Transverse colon (tissue), 4 donors: ENCODE data around the gene IP6K3. TPM values are rescaled to one million over a fixed set of nuclear protein-coding genes. Genes with fewer than 3 reads are reported as not detected.

ENCODE experiments used
- DNase-seq: peaks from one replicate; pipeline ENCODE4 v3.0.0-alpha.2; 2019
- H3K27ac ChIP-seq, 4 donors: fragments of 200-600 bp; sonication (generic); 2 replicates each; pipeline ENCODE4 v1.5.1; 2016 to 2018; ENCODE audit warnings: inconsistent platforms in 4 of 4
- H3K27me3 ChIP-seq: fragments of 200-600 bp; sonication (generic); 2 replicates; pipeline ENCODE4 v1.5.1; 2017; ENCODE audit warnings: inconsistent platforms
- H3K36me3 ChIP-seq, 4 donors: fragments of 200-600 bp; sonication (generic); 2 replicates each; pipeline ENCODE4 v1.5.1; 2017 to 2019; ENCODE audit warnings: inconsistent platforms in 4 of 4
- H3K4me1 ChIP-seq, 4 donors: fragments of 200-600 bp; sonication (generic); 2 replicates each; pipeline ENCODE4 v1.5.1; 2017 to 2020; ENCODE audit warnings: inconsistent platforms in 4 of 4
- H3K4me3 ChIP-seq, 4 donors: fragments of 200-600 bp; sonication (generic); 1 replicate in 1 of 4; 2 replicates in 3 of 4; pipeline versions ENCODE4 v1.5.1 to v1.6.1; 2017 to 2019; ENCODE audit warnings: inconsistent platforms in 4 of 4
- H3K9me3 ChIP-seq, 2 donors: fragments of 200-600 bp; sonication (generic); 2 replicates each; pipeline ENCODE4 v1.5.1; 2017 to 2019; ENCODE audit warnings: inconsistent platforms in 2 of 2
- EP300 ChIP-seq: sonication (generic); formaldehyde crosslinking; IDR thresholded peaks from one replicate; pipeline ENCODE4 v1.6.1; 2017; ENCODE audit warnings: antibody characterized with exemption, low read depth
- POLR2A ChIP-seq: fragments of 450-650 bp; IDR thresholded peaks from one replicate; pipeline ENCODE4 v1.6.1; 2016; ENCODE audit warnings: antibody characterized with exemption, mild to moderate bottlenecking, moderate library complexity
- POLR2AphosphoS5 ChIP-seq, 3 donors: sonication (generic); formaldehyde crosslinking; IDR thresholded peaks; one replicate each; pipeline ENCODE4 v1.6.1; 2016; ENCODE audit warnings: antibody characterized with exemption in 3 of 3
- WGBS, 2 donors: methylation state at CpG; one replicate each; pipeline ENCODE4 v1.1.5; 2018; ENCODE audit warnings: low coverage in 1 of 2; 5-methylcytosine and 5-hydroxymethylcytosine counted together
- in situ Hi-C, 4 donors: fragments of 200-750 bp; cut with MboI; loops; one replicate each; pipeline versions ENCODE4 v1.15.0 to v1.15.1; 2017; ENCODE audit warnings: low sequenced_read_pairs in 3 of 4, low pct_ligation_motif_present in 1 of 4, low pct_unique_long_range_greater_than_20kb in 1 of 4
- intact Hi-C: fragments of 100-400 bp; cut with DNase I; formaldehyde crosslinking; loops from one replicate; pipeline ENCODE4 v1.15.1; 2023; ENCODE audit warnings: low total_unique reads
- total RNA-seq, 4 donors: library from RNA; depleted of rRNA; stranded (reverse); fragments of >200 nt; gene quantifications; one replicate each; pipeline ENCODE4 v1.1.0, GENCODE V29; 2016
- TF ChIP-seq, protein P1 (sequence below), 5 experiments: fragments of 200-600 bp in 3 of 5; fragments of 450-650 bp in 2 of 5; sonication (generic) in 3 of 5; IDR thresholded peaks; 1 replicate in 2 of 5; 2 replicates in 3 of 5; pipeline ENCODE4 v1.5.1; 2016 to 2017; ENCODE audit warnings: antibody characterized with exemption in 5 of 5, inconsistent platforms in 3 of 5, mild to moderate bottlenecking in 2 of 5, moderate library complexity in 1 of 5

The IP6K3 gene
- total RNA-seq, 4 donors from 2014 or later = 1.00 to 2.9 (median 1.9) TPM; not detected in 1

DNA sequence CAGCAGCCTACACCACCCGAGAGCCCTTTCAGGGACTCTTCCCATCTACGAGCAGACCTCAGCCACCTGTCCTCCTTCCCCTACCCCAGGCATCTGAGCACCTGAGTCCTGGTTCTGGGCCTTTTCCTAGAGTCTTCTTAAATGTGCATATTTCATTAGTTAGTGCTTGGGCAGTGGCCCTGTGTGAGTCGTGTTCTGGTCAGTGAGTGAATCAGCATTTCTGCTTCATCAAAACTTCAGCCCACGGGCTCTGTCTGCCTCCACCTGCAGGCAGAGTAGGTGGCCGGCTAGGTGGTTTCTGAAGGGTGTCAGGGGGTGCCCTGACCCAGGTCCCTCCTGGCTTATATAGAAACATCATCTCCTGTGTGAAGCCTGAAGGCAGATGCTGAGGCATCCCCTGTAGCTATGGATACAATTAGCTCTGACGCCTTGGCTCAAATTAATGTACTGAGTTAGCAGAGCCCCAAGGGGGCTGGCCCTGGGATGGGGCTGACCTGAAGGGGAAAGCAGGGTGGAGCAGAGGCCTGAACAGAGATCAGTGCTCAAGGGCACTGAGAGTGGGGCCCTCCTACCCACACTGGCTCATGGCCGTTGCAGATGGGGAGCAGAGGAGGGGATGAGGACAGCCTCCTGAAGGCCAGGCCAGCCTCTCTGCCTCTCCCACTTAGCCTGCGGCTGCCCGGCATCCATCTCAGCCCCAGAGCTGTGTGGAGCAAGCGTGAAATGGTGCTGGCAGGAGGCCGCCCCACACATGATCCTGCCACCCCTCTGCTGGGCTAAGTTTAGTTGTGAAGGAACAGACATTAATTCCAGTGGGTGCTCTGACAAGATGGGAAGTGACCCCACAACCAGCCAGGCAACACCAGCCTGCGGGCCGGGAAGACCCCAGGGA lies 13.6 kb downstream of the IP6K3 start:
- Histone ChIP-seq H3K9me3 (no peaks in the 10 kb centered on the region), H3K36me3 (no peaks in the 10 kb centered on the region), H3K4me3 (no peak overlapping the region), H3K27me3 (no peaks in the 10 kb centered on the region), H3K4me1 (peaks cover 0 to 1% (median 0%) of the 10 kb centered on the region in 4 donors), H3K27ac (no peak overlapping the region)
- intact Hi-C loops (no loop called here), in situ Hi-C loops (no loop called here)
- WGBS, 2 donors = 60 to 82% methylated on average over 1 to 13 of the region's 13 CpGs
- TF ChIP-seq, protein P1, sequence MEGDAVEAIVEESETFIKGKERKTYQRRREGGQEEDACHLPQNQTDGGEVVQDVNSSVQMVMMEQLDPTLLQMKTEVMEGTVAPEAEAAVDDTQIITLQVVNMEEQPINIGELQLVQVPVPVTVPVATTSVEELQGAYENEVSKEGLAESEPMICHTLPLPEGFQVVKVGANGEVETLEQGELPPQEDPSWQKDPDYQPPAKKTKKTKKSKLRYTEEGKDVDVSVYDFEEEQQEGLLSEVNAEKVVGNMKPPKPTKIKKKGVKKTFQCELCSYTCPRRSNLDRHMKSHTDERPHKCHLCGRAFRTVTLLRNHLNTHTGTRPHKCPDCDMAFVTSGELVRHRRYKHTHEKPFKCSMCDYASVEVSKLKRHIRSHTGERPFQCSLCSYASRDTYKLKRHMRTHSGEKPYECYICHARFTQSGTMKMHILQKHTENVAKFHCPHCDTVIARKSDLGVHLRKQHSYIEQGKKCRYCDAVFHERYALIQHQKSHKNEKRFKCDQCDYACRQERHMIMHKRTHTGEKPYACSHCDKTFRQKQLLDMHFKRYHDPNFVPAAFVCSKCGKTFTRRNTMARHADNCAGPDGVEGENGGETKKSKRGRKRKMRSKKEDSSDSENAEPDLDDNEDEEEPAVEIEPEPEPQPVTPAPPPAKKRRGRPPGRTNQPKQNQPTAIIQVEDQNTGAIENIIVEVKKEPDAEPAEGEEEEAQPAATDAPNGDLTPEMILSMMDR (IDR thresholded peaks at IDR 0.05) = no peak
- TF ChIP-seq POLR2AphosphoS5 (IDR thresholded peaks at IDR 0.05) (no peak), POLR2A (no peak), EP300 (no peak)
- DNase-seq = no peak

DNA sequence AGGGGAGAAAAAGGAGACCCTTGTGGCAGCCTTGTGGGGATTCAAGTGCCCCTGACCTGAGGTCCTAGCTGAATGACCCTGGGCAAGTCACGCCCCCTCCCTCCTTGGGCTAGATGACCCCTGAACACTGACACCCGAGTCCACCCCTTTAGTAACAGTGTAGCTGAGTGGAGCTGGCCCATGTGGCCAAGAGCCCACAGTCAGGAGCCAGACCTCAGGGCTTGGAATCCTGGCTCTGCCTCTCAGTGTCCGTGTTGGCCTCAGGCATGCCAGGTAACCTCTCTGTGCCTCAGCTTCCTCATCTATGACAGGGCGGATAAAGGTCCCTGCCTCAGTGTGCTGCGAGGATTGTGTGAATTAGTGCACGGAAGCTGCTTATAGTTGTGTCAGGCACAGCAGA lies 14.3 kb downstream of the IP6K3 start:
- in situ Hi-C loops (no loop called here), intact Hi-C loops (no loop called here)
- no peaks in the 10 kb centered on the region for H3K27me3 ChIP-seq
- H3K36me3 ChIP-seq = no peaks in the 10 kb centered on the region
- no peaks in the 10 kb centered on the region for H3K4me1 ChIP-seq
- WGBS, 2 donors = 90% methylated on average over 5 of the region's 6 CpGs; no CpG with 5 or more reads in 1 of the 2 donors
- no peaks in the 10 kb centered on the region for H3K9me3 ChIP-seq
- TF ChIP-seq POLR2A = no peak
- TF ChIP-seq, protein P1 (IDR thresholded peaks at IDR 0.05) = no peak
- TF ChIP-seq EP300 = no peak
- TF ChIP-seq POLR2AphosphoS5 (IDR thresholded peaks at IDR 0.05) = no peak
- no peak for DNase-seq
- H3K4me3 ChIP-seq = no peak overlapping the region
- no peak overlapping the region for H3K27ac ChIP-seq

DNA sequence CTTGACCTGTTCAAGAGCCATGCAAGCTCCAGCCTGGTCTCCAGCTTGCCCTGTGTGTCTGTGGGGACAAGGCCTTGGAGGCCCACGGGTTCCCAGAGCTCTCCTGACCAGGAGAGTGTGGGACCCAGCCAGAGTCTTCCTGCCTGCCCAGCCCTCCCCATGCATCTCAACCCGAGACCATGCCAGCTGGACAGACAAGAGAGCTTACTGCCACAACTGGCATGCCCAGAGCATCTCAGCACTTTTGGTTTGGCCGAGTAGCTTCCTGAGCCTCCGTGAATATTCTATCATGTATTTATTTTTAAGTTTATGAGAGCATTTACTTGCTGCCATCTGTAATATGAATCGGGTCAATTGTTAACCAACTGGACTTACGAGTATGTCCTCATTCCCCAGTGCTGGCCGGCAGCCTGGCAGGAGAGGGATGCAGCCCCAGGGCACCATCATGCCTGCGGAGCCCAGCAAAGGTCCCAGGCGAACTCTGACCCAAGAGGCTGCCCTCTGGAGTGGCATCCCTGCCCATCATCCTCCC lies 14.9 kb downstream of the IP6K3 start:
- WGBS, 2 donors = 60 to 88% methylated on average over 1 to 9 of the region's 9 CpGs
- no peaks in the 10 kb centered on the region for H3K36me3 ChIP-seq
- TF ChIP-seq POLR2AphosphoS5 (IDR thresholded peaks at IDR 0.05) = no peak
- TF ChIP-seq POLR2A = no peak
- no peak for TF ChIP-seq EP300
- TF ChIP-seq, protein P1 (IDR thresholded peaks at IDR 0.05) = no peak
- in situ Hi-C loops = no loop called here
- no peak overlapping the region for H3K27ac ChIP-seq
- no peak overlapping the region for H3K4me3 ChIP-seq
- no peaks in the 10 kb centered on the region for H3K4me1 ChIP-seq
- H3K9me3 ChIP-seq = no peaks in the 10 kb centered on the region
- intact Hi-C loops = no loop called here
- DNase-seq = no peak
- no peaks in the 10 kb centered on the region for H3K27me3 ChIP-seq

DNA sequence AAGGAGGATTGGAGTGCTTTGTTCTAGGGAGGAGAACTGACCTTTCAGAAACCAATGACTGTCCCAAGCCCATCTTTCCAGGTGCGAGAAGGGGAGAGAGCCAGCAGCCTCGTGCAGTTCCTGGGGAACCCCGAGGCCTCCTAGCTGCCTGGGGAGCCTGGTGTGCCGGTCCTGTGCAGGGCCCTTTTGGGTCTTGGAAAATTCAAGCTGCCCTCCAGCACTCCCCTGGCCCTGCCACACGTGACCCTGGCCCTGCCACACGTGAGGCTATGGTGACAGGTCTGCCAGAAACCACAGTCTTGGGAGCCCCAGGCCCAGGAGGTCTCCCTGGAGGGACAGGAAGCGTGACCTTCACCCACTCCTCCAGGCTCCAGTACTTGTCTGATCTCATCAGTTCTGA lies 15.7 kb downstream of the IP6K3 start:
- no peak overlapping the region for H3K4me3 ChIP-seq
- WGBS, 2 donors = 70% methylated on average over 7 of the region's 7 CpGs; no CpG with 5 or more reads in 1 of the 2 donors
- no peaks in the 10 kb centered on the region for H3K27me3 ChIP-seq
- intact Hi-C loops = no loop called here
- H3K27ac ChIP-seq = no peak overlapping the region
- H3K4me1 ChIP-seq = no peaks in the 10 kb centered on the region
- in situ Hi-C loops = no loop called here
- no peaks in the 10 kb centered on the region for H3K36me3 ChIP-seq
- DNase-seq = no peak
- TF ChIP-seq POLR2AphosphoS5 (IDR thresholded peaks at IDR 0.05) (no peak), EP300 (no peak), POLR2A (no peak)
- TF ChIP-seq, protein P1 (IDR thresholded peaks at IDR 0.05) = no peak
- no peaks in the 10 kb centered on the region for H3K9me3 ChIP-seq
